Activated CD8-positive, alpha-beta memory T cell treated with anti-CD3 and anti-CD28 coated beads, Interleukin-2, amount 50 U/mL, for 48 hours (primary cell): ENCODE data around the gene GAS2.
"Not testable (repeated sequence)": the region's sequence is repeated elsewhere in the genome, so short reads cannot be mapped to it uniquely, and the experiment has no call there.

Source experiments
- DNase-seq: peaks from one replicate; pipeline ENCODE4 v3.0.0-alpha.2; 2020

The GAS2 gene

GRCh38 chr11:22666325-22666687 lies at the start of gene GAS2:
GAS2 (plus strand) TSS chr11:22666611; CDS start chr11:22674870, 8,259 bp downstream.
- DNase-seq = no peak

- no peak for DNase-seq
These were observed 48.5 kb upstream of the GAS2 start for GRCh38 chr11:22617868-22618267.

GRCh38 chr11:22624742-22625447 lies 41.5 kb upstream of the GAS2 start:
- peak; percentile 78 for DNase-seq

GRCh38 chr11:22625448-22626287 lies 40.7 kb upstream of the GAS2 start, which contains the start of gene FANCF:
FANCF (minus strand) TSS chr11:22625823; CDS start chr11:22625810, 13 bp downstream.
- DNase-seq = peak; percentile 88

GRCh38 chr11:22626573-22627239 lies 39.7 kb upstream of the GAS2 start:
- DNase-seq = no peak

GRCh38 chr11:22627421-22627820 lies 39.0 kb upstream of the GAS2 start:
- DNase-seq = no peak

- no peak for DNase-seq
These were observed 33.0 kb upstream of the GAS2 start for GRCh38 chr11:22633354-22633902.

- DNase-seq = no peak
These were observed 31.3 kb upstream of the GAS2 start for GRCh38 chr11:22634897-22635629.

GRCh38 chr11:22635689-22636088 lies 30.7 kb upstream of the GAS2 start:
- no peak for DNase-seq

GRCh38 chr11:22640862-22641261 lies 25.5 kb upstream of the GAS2 start:
- no peak for DNase-seq

GRCh38 chr11:22641559-22641958 lies 24.9 kb upstream of the GAS2 start:
- DNase-seq = no peak

GRCh38 chr11:22652346-22652745 lies 14.1 kb upstream of the GAS2 start:
- DNase-seq = not testable (repeated sequence)

GRCh38 chr11:22656130-22656529 lies 10.3 kb upstream of the GAS2 start:
- DNase-seq = no peak

- DNase-seq = no peak
These were observed 9.2 kb upstream of the GAS2 start for GRCh38 chr11:22657101-22657694.

GRCh38 chr11:22659783-22660182 lies 6.6 kb upstream of the GAS2 start:
- no peak for DNase-seq

- DNase-seq = peak; percentile 53
These were observed 453 bp downstream of the GAS2 start for GRCh38 chr11:22666688-22667439.

- no peak for DNase-seq
These were observed 1.8 kb downstream of the GAS2 start for GRCh38 chr11:22668005-22668796.

- DNase-seq = no peak
These were observed 3.0 kb downstream of the GAS2 start for GRCh38 chr11:22669368-22669767.

- DNase-seq = no peak
These were observed 4.4 kb downstream of the GAS2 start for GRCh38 chr11:22670830-22671229.

GRCh38 chr11:22671751-22672150 lies 5.3 kb downstream of the GAS2 start:
- DNase-seq = no peak
